ENCODE results near the gene UCHL5.

GRCh38 chr1:193019442-193020026, 39.6 kb downstream of the UCHL5 start:
- TF ChIP-seq POLR2AphosphoS5 (IDR thresholded peaks at IDR 0.05; ENCODE audit: insufficient read depth, low read depth, low read length) = no peak
- TF ChIP-seq CTCF (IDR thresholded peaks at IDR 0.05; ENCODE audit: extremely low read depth in 1 of 2, insufficient read depth in 1 of 2, low read depth in 1 of 2, low read length in 2 of 2) = peak; percentile 12 to 19
- no peak for TF ChIP-seq POLR2A (IDR thresholded peaks at IDR 0.05; ENCODE audit: low read depth, low read length)
- TF ChIP-seq GATA2 (IDR thresholded peaks at IDR 0.05; ENCODE audit: insufficient read depth, insufficient read length, low read depth, low read length) = no peak
- TF ChIP-seq EZH2 (IDR thresholded peaks at IDR 0.05; ENCODE audit: borderline replicate concordance, low read depth, low read length, severe bottlenecking) = no peak
- no peak for TF ChIP-seq MYC (IDR thresholded peaks at IDR 0.05; ENCODE audit: low read depth, low read length)
- no peak for TF ChIP-seq MAX (IDR thresholded peaks at IDR 0.05; ENCODE audit: insufficient read depth, insufficient read length)

Measured in endothelial cell of umbilical vein (primary cell).